ENCODE results near the gene IPO4. TPM values are rescaled to one million over a fixed set of nuclear protein-coding genes. Genes with fewer than 3 reads are reported as not detected.

Gene IPO4
- total and polyA plus RNA-seq, 9 of the 15 experiments (the other 6 are each of a cell fraction or from before 2014, with no cell fraction given) = 7.3 to 122 (median 31.8) TPM

DNA sequence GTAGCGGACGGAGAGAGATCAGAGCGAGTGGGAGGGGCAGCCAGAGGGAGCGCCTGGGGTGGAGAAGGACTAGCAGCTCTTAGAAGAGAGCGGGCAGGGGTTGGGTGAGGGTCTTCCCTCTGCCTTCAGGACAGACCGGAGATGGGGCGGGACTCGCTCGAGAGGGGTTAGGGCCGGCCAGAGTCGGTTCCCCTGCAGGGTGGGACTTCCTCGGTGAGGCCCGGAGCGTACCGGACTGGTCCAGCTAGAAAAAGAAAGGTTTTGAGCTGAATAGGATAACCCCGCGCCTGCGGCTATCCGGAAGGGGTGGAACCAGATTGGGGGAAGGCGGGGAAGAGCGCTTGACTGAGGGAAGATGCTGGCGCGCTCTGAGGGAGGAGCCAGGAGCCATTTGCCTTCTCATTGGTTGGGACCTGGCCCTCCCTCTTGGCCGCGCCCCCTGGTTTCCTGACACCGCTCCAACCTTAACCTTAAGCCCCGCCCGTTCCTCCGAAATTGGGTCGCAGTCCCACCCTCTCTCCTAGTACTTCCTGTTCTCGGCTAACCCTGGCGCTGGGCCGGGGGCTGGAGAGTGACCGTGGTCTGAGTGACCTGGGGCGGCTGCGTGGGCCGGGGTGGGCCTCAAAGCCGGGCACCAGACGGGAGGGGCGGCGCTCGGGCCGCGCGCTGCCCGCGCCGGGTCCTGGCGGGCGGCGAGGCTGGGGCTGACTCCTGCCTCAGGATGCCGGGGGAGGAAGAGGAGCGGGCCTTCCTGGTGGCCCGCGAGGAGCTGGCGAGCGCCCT, 41.4 kb downstream of the IPO4 start, which contains the start of gene RNF31 (continued):
- TF ChIP-seq L3MBTL2 (IDR thresholded peaks at IDR 0.05) (no peak; the same call in 1 of the 2 replicates), SRF (CRISPR knock-in tag; IDR thresholded peaks at IDR 0.05) (peak in 1 of 2 experiments; percentile 40; a peak in 1 of 4 replicates), ETV6 (IDR thresholded peaks at IDR 0.05; ENCODE audit: borderline replicate concordance in 1 of 2, low read depth in 2 of 2, low read length in 1 of 2) (no peak), ETV6 (CRISPR knock-in tag; IDR thresholded peaks at IDR 0.05; ENCODE audit: borderline replicate concordance) (no peak), FOXK1 (CRISPR knock-in tag; IDR thresholded peaks at IDR 0.05; ENCODE audit: borderline replicate concordance) (no peak), HDAC1 (IDR thresholded peaks at IDR 0.05) (0 out of 4 replicates have a peak, but pooled peaks of 1 of the 2 experiments have one; percentile 6), TBL1XR1 (IDR thresholded peaks at IDR 0.05; ENCODE audit: low read length in 2 of 2) (no peak), EGR1 (conservative IDR thresholded peaks at IDR 0.05) (0 out of 2 replicates have a peak, but pooled peaks have one; percentile 4), PHB2 (IDR thresholded peaks at IDR 0.05; ENCODE audit: low read depth) (no peak), KAT2B (IDR thresholded peaks at IDR 0.05; ENCODE audit: low read depth, low read length) (no peak), GABPA (tag; conservative IDR thresholded peaks at IDR 0.05; ENCODE audit: low read depth) (peak; percentile 86), KAT8 (IDR thresholded peaks at IDR 0.05; ENCODE audit: low read depth) (no peak), SIN3B (IDR thresholded peaks at IDR 0.05; ENCODE audit: low read depth) (peak; percentile 49; the same call in 1 of the 2 replicates), ILK (tag; IDR thresholded peaks at IDR 0.05; ENCODE audit: borderline replicate concordance, low read depth) (no peak), SRSF7 (optimal IDR thresholded peaks at IDR 0.05; ENCODE audit: low read depth, low read length) (no peak), ZNF224 (CRISPR knock-in tag; IDR thresholded peaks at IDR 0.05) (no peak), CAMTA2 (CRISPR knock-in tag; conservative IDR thresholded peaks at IDR 0.05) (no peak), CREM (IDR thresholded peaks at IDR 0.05; ENCODE audit: low read depth) (peak; percentile 24; the same call in 1 of the 2 replicates), ZNF699 (CRISPR knock-in tag; IDR thresholded peaks at IDR 0.05; ENCODE audit: insufficient replicate concordance) (no peak), KDM5B (IDR thresholded peaks at IDR 0.05; ENCODE audit: insufficient replicate concordance, low read depth, low read length) (no peak)
- TF ChIP-seq, protein P1, sequence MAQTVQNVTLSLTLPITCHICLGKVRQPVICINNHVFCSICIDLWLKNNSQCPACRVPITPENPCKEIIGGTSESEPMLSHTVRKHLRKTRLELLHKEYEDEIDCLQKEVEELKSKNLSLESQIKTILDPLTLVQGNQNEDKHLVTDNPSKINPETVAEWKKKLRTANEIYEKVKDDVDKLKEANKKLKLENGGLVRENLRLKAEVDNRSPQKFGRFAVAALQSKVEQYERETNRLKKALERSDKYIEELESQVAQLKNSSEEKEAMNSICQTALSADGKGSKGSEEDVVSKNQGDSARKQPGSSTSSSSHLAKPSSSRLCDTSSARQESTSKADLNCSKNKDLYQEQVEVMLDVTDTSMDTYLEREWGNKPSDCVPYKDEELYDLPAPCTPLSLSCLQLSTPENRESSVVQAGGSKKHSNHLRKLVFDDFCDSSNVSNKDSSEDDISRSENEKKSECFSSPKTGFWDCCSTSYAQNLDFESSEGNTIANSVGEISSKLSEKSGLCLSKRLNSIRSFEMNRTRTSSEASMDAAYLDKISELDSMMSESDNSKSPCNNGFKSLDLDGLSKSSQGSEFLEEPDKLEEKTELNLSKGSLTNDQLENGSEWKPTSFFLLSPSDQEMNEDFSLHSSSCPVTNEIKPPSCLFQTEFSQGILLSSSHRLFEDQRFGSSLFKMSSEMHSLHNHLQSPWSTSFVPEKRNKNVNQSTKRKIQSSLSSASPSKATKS (CRISPR knock-in tag; IDR thresholded peaks at IDR 0.05) = no peak
- TF ChIP-seq, protein P2, sequence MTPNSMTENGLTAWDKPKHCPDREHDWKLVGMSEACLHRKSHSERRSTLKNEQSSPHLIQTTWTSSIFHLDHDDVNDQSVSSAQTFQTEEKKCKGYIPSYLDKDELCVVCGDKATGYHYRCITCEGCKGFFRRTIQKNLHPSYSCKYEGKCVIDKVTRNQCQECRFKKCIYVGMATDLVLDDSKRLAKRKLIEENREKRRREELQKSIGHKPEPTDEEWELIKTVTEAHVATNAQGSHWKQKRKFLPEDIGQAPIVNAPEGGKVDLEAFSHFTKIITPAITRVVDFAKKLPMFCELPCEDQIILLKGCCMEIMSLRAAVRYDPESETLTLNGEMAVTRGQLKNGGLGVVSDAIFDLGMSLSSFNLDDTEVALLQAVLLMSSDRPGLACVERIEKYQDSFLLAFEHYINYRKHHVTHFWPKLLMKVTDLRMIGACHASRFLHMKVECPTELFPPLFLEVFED (CRISPR knock-in tag; conservative IDR thresholded peaks at IDR 0.05) = no peak
- TF ChIP-seq, protein P3, sequence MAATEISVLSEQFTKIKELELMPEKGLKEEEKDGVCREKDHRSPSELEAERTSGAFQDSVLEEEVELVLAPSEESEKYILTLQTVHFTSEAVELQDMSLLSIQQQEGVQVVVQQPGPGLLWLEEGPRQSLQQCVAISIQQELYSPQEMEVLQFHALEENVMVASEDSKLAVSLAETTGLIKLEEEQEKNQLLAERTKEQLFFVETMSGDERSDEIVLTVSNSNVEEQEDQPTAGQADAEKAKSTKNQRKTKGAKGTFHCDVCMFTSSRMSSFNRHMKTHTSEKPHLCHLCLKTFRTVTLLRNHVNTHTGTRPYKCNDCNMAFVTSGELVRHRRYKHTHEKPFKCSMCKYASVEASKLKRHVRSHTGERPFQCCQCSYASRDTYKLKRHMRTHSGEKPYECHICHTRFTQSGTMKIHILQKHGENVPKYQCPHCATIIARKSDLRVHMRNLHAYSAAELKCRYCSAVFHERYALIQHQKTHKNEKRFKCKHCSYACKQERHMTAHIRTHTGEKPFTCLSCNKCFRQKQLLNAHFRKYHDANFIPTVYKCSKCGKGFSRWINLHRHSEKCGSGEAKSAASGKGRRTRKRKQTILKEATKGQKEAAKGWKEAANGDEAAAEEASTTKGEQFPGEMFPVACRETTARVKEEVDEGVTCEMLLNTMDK (IDR thresholded peaks at IDR 0.05; ENCODE audit: borderline replicate concordance, insufficient read depth, low read depth, low read length, poor library complexity, severe bottlenecking) = no peak
